Suprapubic skin (tissue), 4 donors: ENCODE results near the gene SEMA6A. TPM values are rescaled to one million over a fixed set of nuclear protein-coding genes. Genes with fewer than 3 reads are reported as not detected.

Experiments used
- DNase-seq, 2 donors: peaks; one replicate each; pipeline ENCODE4 v3.0.0-alpha.2; 2019; ENCODE audit warnings: low spot score in 2 of 2
- H3K27ac ChIP-seq: fragments of 200-600 bp; sonication (generic); one replicate; pipeline ENCODE4 v1.5.1; 2019
- H3K27me3 ChIP-seq: fragments of 200-600 bp; sonication (generic); one replicate; pipeline ENCODE4 v1.5.1; 2019
- H3K36me3 ChIP-seq: fragments of 200-600 bp; sonication (generic); one replicate; pipeline ENCODE4 v1.5.1; 2019
- H3K4me1 ChIP-seq: fragments of 200-600 bp; sonication (generic); one replicate; pipeline ENCODE4 v1.5.1; 2019
- H3K4me3 ChIP-seq: fragments of 200-600 bp; sonication (generic); one replicate; pipeline ENCODE4 v1.5.1; 2019; ENCODE audit warnings: mild to moderate bottlenecking
- H3K9me3 ChIP-seq: fragments of 200-600 bp; sonication (generic); one replicate; pipeline ENCODE4 v1.5.1; 2019
- EP300 ChIP-seq: sonication (generic); formaldehyde crosslinking; IDR thresholded peaks from one replicate; pipeline ENCODE4 v1.6.1; 2017; ENCODE audit warnings: antibody characterized with exemption
- POLR2A ChIP-seq, 2 donors: fragments of 450-650 bp; IDR thresholded peaks; one replicate each; pipeline ENCODE4 v1.6.1; 2017; ENCODE audit warnings: antibody characterized with exemption in 2 of 2, mild to moderate bottlenecking in 2 of 2, moderate library complexity in 2 of 2
- POLR2AphosphoS5 ChIP-seq, 3 donors: sonication (generic); formaldehyde crosslinking; IDR thresholded peaks; one replicate each; pipeline ENCODE4 v1.6.1; 2017; ENCODE audit warnings: antibody characterized with exemption in 3 of 3
- WGBS: methylation state at CpG from one replicate; pipeline ENCODE4 v1.1.5; 2018; 5-methylcytosine and 5-hydroxymethylcytosine counted together
- total RNA-seq, 4 donors: library from RNA; depleted of rRNA; stranded (reverse); fragments of >200 nt; gene quantifications; one replicate each; pipeline ENCODE4 v1.1.0, GENCODE V29; 2016
- TF ChIP-seq, protein P1 (sequence below), 2 donors: fragments of 200-600 bp in 1 of 2; fragments of 450-650 bp in 1 of 2; sonication (generic) in 1 of 2; IDR thresholded peaks; one replicate each; pipeline ENCODE4 v1.5.1; 2016 to 2019; ENCODE audit warnings: antibody characterized with exemption in 2 of 2, mild to moderate bottlenecking in 1 of 2, moderate library complexity in 1 of 2

Gene SEMA6A
- total RNA-seq, 4 donors from 2014 or later = 7.4 to 27.8 (median 15.5) TPM

DNA sequence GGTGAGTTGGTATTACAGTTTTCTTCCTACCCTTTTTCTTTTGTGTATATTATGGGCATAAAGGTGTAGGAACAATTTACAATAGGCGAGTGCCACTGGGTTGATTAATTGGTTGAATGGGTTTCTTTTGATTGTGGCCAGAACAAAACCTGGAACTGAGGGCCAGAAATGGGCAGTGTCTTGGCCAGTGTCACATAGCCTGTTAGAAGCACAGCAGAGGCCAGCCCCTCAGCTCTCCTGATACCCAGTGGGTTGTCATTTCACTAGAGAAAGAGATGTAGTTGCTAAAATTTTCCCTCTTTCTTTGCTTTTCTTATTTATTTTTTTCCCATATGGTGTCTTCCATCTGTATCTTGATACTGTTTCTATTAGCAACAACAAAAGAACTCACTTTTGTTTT is 38.8 kb upstream of the SEMA6A start:
- no peaks in the 10 kb centered on the region for H3K36me3 ChIP-seq
- H3K9me3 ChIP-seq = no peaks in the 10 kb centered on the region
- no peak overlapping the region for H3K4me3 ChIP-seq
- no peaks in the 10 kb centered on the region for H3K4me1 ChIP-seq
- 85% methylated on average over 1 of the region's 1 CpG for WGBS
- no peak overlapping the region for H3K27ac ChIP-seq
- H3K27me3 ChIP-seq = no peaks in the 10 kb centered on the region
- DNase-seq = no peak
- TF ChIP-seq POLR2AphosphoS5 (IDR thresholded peaks at IDR 0.05) (no peak), EP300 (no peak), POLR2A (IDR thresholded peaks at IDR 0.05) (no peak)
- TF ChIP-seq, protein P1, sequence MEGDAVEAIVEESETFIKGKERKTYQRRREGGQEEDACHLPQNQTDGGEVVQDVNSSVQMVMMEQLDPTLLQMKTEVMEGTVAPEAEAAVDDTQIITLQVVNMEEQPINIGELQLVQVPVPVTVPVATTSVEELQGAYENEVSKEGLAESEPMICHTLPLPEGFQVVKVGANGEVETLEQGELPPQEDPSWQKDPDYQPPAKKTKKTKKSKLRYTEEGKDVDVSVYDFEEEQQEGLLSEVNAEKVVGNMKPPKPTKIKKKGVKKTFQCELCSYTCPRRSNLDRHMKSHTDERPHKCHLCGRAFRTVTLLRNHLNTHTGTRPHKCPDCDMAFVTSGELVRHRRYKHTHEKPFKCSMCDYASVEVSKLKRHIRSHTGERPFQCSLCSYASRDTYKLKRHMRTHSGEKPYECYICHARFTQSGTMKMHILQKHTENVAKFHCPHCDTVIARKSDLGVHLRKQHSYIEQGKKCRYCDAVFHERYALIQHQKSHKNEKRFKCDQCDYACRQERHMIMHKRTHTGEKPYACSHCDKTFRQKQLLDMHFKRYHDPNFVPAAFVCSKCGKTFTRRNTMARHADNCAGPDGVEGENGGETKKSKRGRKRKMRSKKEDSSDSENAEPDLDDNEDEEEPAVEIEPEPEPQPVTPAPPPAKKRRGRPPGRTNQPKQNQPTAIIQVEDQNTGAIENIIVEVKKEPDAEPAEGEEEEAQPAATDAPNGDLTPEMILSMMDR (IDR thresholded peaks at IDR 0.05) = no peak

DNA sequence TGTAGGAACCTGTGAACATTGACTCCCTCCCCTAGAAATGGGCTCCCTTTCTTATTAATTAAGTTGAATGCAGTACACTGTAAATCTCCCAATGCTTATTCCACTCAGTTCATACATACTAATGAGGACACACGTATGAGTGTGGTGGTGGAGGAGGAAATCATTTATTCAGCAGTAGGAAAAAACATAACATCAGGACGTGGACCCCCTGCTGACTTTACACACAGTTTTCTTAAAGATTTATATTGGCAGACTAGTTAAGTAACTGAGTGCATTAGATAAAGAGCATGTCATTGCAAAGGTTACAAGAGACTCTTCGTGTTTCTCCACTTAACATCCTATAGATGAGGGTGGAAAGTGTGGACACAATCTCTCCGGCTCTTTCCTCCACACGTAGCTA is 37.8 kb upstream of the SEMA6A start:
- Histone ChIP-seq H3K36me3 (no peaks in the 10 kb centered on the region), H3K27ac (no peak overlapping the region), H3K9me3 (no peaks in the 10 kb centered on the region), H3K4me3 (no peak overlapping the region), H3K4me1 (no peaks in the 10 kb centered on the region), H3K27me3 (no peaks in the 10 kb centered on the region)
- TF ChIP-seq POLR2AphosphoS5 (IDR thresholded peaks at IDR 0.05) = no peak
- TF ChIP-seq, protein P1 (IDR thresholded peaks at IDR 0.05) = no peak
- no peak for TF ChIP-seq EP300
- no peak for TF ChIP-seq POLR2A (IDR thresholded peaks at IDR 0.05)
- WGBS = 90% methylated on average over 5 of the region's 5 CpGs
- no peak for DNase-seq

DNA sequence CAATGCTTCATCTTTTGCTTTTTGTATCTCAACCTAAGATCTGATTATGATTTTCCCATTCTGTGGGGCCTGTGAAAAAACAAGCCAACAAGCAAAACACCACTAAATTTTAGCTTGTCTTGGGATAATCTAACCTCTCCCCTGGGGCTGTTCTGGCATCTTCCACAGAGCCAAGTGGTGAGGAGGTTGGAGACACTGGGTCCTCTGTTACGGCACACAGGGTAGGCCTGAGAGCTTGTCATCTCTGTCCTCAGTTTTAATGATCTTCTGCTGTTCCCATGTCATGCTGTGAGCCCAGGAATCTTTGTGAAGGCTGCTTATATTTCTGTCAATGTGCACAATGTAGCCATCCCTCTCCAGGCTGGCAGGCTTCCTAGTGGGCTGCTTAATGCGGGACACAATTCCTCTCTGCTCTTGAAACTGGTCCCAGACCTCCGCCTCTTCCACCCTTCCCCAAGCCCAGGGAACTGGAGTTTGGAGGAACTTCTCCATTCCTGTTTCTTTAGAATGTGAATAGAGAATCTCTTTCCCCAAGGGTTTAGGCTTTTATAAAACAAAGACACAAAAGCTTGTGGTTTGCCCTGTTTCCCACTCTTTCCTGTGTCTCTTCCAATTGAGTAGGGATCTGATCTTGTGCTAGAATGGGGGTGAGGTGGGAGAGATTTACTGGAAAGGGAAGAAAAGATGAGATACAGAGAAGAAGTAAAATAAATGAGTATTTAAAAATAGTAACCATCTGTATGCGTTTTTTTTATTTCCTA is 30.9 kb upstream of the SEMA6A start:
- TF ChIP-seq EP300 (no peak), POLR2AphosphoS5 (IDR thresholded peaks at IDR 0.05) (no peak), POLR2A (IDR thresholded peaks at IDR 0.05) (no peak)
- TF ChIP-seq, protein P1 (IDR thresholded peaks at IDR 0.05) = no peak
- H3K27me3 ChIP-seq = no peaks in the 10 kb centered on the region
- no peak for DNase-seq
- H3K9me3 ChIP-seq = no peaks in the 10 kb centered on the region
- H3K27ac ChIP-seq = peak overlapping the region; percentile 46
- H3K4me1 ChIP-seq = peaks cover 22% of the 10 kb centered on the region
- no peak overlapping the region for H3K4me3 ChIP-seq
- 43% methylated on average over 4 of the region's 4 CpGs for WGBS
- H3K36me3 ChIP-seq = no peaks in the 10 kb centered on the region

DNA sequence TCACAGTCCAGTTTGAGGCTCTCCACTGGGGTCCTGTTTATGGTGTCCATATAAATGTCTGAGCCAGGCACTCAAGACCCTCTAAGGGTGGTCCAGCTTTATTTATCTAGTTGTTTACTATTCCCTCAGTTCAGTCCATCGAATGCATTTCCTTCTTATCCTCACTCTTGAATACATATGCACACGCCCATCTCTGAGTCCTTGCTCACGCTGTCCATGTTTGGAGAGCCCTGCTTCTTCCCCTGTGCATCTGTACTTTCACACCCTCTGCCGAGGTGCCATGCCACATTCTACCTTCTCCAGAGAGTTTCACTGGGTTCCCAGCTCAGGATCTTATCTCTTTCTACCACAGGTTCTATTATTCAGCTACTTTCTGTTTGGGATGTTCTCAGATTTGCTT is 30.2 kb upstream of the SEMA6A start:
- Histone ChIP-seq H3K9me3 (no peaks in the 10 kb centered on the region), H3K4me1 (peaks cover 23% of the 10 kb centered on the region), H3K36me3 (no peaks in the 10 kb centered on the region), H3K4me3 (no peak overlapping the region), H3K27me3 (no peaks in the 10 kb centered on the region), H3K27ac (peak overlapping the region; percentile 42)
- WGBS = 77% methylated on average over 4 of the region's 4 CpGs
- DNase-seq = no peak
- TF ChIP-seq POLR2A (IDR thresholded peaks at IDR 0.05) (no peak), EP300 (no peak), POLR2AphosphoS5 (IDR thresholded peaks at IDR 0.05) (no peak)
- TF ChIP-seq, protein P1 (IDR thresholded peaks at IDR 0.05) = no peak

DNA sequence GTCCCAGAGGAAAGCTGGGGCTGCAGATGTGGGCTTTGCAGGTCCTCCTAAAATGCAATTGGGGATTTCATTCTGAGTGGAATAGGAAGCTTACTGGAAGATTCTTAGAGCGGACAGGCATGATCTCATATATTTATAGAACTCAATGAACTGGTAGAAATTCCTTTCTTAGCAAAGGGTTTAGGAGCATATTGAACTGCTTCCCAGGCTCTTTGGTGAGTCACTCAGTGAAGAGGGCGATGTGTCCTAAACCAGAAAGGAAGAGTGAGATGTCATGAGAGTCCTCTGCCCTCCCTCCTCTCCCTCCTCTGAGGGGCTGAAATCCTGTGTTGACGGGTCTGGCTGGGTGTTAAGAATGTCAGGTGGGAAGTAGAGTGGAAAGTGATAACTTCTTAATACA is 26.3 kb upstream of the SEMA6A start:
- Histone ChIP-seq H3K27me3 (no peaks in the 10 kb centered on the region), H3K36me3 (no peaks in the 10 kb centered on the region), H3K4me3 (no peak overlapping the region), H3K4me1 (peaks cover 23% of the 10 kb centered on the region), H3K9me3 (no peaks in the 10 kb centered on the region), H3K27ac (no peak overlapping the region)
- TF ChIP-seq EP300 = no peak
- no peak for TF ChIP-seq POLR2A (IDR thresholded peaks at IDR 0.05)
- no peak for TF ChIP-seq POLR2AphosphoS5 (IDR thresholded peaks at IDR 0.05)
- TF ChIP-seq, protein P1 (IDR thresholded peaks at IDR 0.05) = no peak
- 69% methylated on average over 3 of the region's 3 CpGs for WGBS
- no peak for DNase-seq
